ENCODE results near the gene TBX10.

DNA sequence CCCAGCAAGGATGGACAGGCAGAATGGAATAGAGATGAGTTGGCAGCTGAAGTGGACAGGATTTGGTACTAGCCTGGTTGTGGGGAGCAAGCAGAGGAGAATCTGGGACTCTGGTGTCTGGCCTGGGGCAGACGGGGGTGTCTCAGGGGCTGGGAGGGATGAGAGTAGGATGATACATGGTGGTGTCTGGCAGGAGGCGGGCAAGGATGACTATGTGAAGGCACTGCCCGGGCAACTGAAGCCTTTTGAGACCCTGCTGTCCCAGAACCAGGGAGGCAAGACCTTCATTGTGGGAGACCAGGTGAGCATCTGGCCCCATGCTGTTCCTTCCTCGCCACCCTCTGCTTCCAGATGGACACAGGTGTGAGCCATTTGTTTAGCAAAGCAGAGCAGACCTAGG is 53.7 kb downstream of the TBX10 start:
- TF ChIP-seq, protein P1, sequence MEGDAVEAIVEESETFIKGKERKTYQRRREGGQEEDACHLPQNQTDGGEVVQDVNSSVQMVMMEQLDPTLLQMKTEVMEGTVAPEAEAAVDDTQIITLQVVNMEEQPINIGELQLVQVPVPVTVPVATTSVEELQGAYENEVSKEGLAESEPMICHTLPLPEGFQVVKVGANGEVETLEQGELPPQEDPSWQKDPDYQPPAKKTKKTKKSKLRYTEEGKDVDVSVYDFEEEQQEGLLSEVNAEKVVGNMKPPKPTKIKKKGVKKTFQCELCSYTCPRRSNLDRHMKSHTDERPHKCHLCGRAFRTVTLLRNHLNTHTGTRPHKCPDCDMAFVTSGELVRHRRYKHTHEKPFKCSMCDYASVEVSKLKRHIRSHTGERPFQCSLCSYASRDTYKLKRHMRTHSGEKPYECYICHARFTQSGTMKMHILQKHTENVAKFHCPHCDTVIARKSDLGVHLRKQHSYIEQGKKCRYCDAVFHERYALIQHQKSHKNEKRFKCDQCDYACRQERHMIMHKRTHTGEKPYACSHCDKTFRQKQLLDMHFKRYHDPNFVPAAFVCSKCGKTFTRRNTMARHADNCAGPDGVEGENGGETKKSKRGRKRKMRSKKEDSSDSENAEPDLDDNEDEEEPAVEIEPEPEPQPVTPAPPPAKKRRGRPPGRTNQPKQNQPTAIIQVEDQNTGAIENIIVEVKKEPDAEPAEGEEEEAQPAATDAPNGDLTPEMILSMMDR (conservative IDR thresholded peaks at IDR 0.05; ENCODE audit: low read length): no peak
- TF ChIP-seq EZH2phosphoT487 (IDR thresholded peaks at IDR 0.05; ENCODE audit: borderline replicate concordance, low read depth, low read length): no peak

Data from OCI-LY7 (cell line).